HG02759 (cell line): ENCODE data around the gene GMPR2.

Experiments used
- ATAC-seq: cut with Tn5 transposase; IDR thresholded peaks from one replicate; pipeline ENCODE4 v1.9.1; 2021; ENCODE audit warnings: mild to moderate bottlenecking, moderate library complexity; ENCODE audit not compliant: unreplicated experiment

The GMPR2 gene

DNA sequence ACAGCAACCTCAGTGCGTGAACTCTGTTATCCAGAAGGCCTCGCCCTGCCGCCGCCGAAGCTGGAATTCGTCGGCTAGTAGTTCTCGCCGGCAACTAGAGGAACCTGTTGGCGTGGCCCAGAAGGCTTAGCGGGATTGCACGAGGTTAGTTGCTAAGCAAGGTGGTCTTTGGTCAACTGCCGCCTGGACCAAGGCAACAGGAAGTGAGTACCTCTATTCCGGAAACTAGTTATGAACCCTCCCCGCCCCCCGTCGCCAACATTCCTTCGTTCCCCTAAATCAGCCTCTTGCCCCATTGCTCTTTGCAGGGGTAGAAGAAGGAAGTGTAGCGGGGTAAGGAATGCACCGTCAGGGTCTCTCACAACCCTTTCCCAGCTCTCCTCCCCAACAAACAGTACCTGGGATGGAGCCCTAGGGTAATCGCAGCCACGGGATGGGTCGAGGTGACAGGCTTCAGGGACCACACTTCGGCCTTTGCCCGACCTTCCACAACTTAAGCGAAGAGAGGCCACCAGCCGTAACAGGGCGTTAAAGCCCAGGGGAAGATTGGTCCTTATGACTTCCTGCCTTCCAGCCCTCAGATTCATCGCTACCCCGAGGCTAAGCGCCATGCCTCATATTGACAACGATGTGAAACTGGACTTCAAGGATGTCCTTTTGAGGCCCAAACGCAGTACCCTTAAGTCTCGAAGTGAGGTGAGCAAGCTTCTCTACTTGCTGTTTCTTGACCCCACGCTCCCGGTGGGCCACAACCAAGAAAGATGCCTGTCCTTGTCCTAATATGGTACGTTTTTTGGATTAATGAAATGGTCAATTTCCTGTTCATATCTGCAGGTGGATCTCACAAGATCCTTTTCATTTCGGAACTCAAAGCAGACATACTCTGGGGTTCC lies at the start of gene GMPR2:
Gene GMPR2 (plus strand): TSS at position 285 of the 893 bp plus-strand sequence. CDS start 325 bp downstream, at position 610.
- ATAC-seq = peak; percentile 64

DNA sequence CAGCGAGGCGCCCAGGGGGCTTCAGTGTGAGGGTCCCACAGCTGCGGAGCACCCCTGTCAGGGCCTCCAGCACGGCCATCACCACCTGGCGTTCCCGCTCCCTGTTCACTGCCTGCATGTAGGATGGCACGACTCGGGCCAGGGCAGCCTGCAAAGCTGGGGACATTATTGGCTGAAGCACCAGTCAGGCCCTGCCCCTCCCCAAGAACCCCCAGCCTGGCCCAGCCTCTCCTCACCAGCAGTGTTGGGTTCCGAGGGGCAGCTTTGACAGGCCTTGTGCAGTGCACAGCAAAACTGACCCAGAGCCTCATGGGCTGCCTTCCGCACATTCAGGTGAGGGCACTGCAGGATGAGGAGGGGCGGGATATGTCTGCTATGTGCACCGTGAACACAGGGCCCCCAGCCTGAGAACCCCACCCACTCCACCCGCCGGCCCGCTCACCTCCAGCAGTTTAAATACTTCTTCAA lies 49.7 kb upstream of the GMPR2 start:
- ATAC-seq = no peak

DNA sequence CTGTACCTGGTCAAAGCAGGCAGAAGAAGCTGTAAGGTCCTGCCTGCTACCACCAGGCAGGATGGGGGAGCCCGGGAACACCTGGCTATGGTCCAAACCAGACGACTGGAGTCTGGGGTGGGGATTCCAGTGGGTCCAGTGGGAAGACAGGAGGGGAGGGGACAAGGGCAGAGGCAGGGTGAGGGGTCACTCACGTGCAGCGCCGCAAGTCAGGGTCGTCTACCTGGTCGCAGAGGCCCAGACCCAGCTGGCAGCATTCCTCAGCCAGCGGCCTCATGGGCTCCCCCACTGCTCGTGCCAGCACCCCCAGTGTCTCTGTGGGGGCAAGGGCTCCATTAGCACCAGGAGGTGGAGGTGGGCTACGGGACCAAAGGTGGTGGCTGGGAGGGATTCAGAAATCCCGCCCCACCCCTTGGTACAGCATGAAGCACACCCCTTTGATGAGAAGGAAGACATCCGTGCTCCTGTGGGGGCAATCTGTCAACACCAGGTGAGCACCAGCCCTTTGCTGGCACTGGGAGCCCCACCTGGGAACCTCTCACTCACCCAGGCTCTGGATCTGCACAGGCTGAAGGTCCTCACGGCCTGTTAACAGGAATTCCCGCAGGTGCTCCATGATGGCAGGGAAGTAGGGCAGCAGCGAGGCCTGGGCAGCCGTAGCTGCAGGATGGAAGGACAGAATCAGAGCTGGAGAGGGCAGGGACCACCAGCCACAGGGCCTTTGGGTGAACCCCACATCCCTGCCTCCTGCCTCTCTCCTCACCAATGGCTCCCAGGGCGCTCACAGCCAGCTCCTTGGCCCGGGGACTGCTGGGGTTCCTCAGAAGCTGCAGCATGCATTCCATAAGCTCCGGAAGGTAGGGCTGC lies 48.4 kb upstream of the GMPR2 start:
- no peak for ATAC-seq

DNA sequence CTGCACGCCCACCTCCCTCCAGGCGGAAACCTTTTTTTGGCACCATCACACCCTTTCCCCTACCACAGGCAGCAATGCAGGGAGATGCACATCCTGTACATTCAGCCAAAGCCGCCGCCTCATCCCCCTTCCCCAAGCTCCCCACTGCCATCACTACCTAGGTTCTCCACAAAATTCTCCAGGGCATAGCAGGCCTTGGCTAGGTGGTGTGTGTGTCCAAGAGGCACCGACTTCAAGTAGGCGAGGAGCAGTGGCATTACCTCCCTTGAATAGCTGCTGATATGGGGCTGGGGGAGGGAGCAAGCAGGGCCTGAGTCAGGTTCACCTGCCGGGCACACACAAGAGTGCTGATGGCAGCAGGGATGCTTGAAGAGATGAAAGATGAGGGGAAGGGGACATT lies 47.7 kb upstream of the GMPR2 start:
- no peak for ATAC-seq

DNA sequence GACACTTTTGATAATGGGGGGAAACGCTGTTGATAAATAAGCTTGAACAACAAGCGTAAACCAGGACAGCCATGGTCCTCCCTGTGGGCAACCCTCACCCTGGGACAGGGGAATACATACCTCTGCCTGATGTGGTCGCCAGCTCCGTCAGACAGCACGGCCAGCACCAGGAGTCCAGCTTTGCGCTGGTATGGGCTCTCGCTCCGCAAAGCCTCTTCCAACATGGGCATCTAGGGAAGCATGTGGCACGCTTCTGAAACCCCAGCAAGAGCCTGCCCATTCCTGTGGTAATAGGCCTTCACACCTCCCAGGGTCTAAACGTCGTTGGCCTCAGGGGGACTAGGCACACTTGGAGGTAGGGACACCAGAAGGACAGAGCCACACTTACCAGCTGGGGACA lies 47.0 kb upstream of the GMPR2 start:
- ATAC-seq = no peak

DNA sequence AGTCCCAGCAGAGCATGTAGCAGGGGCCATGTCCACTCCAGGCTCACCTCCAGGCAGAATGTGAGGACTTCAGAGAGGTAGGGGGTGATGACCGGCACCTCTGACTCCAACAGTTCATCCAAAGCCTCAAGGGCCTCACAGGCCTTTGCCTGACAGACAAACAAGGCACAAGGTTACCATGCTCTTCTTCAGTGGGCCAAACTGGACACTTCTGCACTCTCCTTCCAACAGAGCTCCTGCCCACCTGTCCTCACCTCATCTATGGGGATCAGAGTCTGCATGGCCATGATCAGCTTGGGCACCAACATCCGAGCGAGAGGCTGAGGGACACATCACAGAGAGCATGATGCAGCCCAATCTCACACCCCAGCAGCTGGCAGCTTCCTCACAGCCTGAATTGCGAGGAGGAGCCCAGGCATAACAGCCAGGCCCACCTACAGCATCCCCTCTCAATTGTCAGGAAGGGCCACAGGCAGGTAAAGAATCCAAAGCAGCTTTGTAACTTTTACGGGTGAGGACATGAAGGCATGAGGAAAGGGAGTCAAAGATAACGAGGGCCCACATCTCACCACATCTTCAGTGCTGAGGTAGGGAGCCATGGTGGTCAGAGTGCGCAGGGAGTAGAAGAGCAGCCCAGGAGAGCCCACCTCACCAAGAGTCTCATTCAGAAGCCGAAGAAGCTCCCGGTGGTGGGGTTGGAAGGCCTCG lies 45.7 kb upstream of the GMPR2 start:
- ATAC-seq = no peak

DNA sequence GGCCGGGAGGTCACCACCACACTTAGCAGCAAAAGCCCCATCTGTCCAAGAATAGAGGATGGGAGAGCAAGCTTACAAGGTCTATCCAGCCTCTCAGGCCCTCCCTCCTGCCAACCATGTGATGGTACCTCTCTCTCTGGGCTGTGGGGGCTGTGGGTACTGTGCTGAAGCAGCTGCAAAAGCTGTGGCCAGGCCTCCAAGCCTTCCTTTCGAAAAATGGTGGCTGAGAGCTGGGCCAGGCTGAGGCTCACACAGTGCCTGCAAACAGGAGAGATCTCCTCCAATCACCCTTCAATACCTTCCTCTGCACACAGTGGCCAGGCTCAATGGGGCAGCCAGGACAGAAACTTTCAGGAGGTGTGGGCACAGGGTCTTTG lies 45.2 kb upstream of the GMPR2 start:
- no peak for ATAC-seq

DNA sequence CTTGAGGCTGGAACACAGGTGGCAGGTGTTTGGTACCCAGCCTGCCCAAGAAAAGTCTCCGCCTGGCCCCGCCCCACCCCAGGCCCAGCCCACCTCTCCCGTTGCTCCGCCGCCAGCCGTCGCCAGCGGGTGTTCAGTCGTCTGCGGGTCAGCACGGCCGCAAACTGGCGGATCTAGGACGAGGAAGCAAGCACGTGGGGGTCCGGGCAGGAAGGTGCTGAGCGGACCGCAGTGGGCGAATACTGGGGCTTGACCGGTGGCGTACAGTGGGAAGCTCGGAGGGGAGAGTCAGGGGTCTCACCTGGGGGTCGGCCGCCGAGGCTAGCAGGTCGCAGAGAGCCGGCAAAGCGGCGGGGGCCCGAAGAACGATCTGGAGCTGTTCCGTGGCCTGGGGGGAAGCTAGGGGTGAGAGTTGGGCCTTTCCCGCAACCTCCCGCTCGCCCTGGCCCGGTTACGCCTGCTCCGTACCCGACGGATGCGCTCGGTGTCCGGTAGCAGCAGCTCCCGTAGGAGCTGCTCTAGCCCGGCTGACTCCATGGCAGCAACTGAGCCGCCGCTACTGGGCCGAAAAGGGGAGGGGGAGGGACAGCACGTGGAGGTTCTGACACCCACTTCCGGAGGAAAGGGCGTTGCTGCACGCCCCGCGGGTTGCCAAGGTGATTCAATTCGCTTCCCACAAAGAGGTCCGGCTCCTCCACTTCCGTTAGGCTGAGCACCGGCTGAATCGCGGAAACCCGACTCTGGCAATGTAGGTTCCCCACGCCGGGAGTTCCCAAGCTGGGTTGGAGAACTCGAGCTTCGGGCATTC lies 44.3 kb upstream of the GMPR2 start, which contains the start of gene IPO4:
Gene IPO4 (minus strand): TSS at position 566 of the 808 bp plus-strand sequence. CDS start 29 bp downstream, at position 537.
- peak; percentile 93 for ATAC-seq

DNA sequence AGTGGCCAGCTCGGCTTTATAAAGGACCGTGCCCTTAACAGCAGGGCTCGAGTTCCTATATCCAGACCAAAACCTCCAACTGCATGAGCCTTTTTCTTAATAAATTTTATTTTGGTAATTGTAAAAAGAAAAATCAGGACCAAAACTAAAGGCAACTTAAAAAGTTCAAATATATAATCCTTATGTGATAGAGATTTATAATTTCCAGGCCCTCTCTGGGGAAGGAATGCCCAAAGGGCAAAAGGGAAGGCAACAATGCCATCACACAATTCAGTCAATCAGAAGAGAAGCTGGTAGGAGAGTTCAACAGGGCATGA lies 43.7 kb upstream of the GMPR2 start:
- ATAC-seq = no peak

DNA sequence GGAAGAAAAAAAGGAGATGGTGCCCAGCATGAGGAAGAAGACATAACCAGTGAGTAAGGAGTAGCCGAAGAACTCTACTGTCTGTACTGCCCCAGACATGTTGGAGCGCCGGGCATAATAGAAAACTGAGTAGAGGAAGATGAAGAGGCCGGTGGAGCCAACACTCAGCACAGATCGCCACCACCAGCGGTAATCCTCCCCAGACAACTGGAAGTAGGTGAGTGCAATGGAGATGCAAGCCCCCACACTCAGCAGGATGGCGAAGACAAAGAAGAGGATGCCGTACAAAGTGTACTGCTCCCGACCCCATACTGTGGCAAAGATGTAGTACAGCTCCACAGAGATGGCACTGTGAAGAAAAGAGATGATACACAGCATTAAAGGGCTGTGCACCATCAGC lies 43.3 kb upstream of the GMPR2 start:
- no peak for ATAC-seq

DNA sequence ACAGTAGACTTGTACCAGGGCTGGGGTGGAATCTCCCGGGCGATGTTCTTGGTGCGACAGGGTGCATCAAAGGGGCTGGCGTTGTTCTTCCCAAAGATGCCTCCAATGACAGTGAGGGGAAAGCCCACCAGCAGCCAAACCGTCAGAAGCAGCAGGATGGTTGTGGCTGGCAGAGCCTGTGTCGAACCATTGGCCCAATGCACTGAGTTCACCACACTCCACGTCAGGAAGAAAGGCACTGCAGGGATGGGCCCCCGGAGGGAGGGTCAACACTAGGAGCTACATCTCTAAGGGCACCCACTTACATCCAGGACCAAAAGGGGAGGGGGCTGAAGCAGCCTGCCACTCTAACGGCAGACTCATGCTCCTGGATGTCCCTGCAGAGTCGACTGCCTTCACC lies 42.3 kb upstream of the GMPR2 start:
- no peak for ATAC-seq

DNA sequence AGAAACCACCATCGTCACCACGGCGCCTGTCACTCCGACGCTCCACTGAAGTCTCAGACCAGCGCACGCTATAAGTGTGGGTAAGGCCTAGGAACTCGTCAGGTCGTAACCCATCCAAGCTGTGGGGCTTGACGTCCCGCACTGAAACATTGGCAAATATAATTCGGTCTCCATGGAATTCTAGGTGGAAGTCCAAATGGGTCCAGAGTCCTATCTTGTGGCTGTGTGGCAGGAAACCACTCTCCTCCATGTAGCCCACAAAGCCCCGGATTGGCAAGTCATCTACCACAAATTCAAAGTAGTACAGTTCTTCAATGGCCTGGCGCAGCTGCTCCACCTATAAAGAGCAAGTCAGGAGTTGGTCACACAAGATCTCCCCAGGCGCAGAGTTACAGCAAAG lies 39.8 kb upstream of the GMPR2 start:
- no peak for ATAC-seq

DNA sequence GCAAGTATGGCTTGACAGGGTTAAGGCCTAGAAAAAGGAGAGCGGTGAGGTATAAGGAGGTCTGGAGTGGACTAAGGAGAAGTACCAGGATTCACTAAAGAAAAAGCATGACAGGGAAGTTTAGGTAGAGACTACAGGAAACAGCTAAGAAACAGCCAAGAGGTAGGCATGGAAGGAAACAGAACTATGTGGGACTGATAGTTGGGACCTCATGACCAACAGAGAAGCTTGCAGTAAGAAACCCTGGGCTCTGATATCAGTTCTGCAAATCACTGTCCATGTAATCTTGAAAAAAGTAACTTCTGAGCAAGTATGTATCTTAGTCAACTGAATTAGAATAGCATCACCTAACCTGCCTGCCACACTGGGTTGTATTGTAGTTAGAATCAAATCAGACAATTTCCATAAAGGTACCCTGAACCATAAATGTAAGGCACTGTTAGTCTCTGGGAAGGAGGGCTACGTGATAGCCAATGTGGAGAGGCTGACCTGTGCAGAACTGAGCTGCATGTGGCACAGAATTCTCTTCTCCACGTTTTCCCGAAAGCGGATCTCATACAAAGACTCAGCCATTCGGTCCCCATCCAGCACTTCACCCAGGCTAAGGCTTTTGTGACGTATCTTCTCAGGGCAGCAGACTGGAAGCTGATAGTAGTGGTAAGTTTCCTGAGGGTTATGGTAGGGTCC lies 38.4 kb upstream of the GMPR2 start:
- no peak for ATAC-seq

DNA sequence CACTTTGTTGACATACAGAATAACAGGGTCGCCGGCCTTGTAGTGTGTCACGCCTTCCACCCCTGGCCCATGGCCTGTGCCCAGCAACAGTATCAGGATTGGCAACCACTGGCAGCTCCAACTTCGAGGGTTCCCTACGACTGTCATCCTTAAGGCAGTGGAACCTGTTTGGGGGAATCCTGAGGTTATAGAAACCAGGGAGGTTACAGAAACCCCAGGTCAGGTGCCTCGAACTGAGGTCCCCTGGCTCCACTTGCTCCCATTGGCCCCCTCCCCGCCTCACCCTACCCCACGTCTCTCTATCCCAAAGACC lies 37.9 kb upstream of the GMPR2 start:
- no peak for ATAC-seq

DNA sequence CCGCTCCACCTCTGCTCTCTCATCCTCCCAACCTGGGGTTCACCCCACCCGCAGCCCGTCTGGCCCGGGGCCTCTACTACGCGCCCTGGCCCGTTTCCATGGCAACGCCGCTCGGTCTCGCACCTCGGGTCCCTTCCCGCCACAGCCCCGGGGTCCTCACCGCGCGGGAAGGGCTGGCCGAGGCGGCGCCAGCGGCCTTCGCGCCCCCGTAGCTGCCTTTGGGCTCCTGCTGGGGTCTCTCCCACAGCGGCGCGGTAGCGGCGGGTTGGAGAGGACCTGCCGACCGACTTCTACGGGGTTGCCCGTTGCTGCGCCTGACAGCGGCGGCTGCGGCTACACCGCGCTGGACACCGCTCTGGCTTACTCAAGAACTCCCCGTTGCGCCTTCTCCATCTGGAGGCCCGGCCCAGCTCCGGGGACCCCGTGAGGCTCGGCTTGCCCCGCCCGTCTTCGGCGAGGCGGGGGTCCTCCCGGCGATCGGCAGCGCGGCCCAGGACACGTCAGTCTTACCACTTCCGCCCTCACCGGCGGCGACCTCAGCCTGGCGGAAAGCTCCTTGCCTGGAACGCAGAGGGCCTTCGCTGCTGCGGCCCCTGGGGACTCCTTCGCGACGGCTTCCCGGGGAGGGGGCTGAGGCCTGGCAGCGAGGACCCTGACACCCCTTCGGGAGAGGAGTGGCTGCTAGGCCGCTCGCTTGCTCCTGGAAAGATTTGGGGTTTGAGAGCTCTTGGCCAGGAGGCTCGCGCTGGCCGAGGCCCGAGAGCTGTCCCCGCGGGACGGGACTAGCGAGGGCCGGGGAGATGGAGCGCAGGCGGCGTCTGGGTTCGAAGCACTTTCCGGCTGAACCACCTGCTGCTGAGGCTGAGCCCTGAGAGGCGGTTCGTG lies 37.3 kb upstream of the GMPR2 start, which contains the start of gene TM9SF1:
Gene TM9SF1 (minus strand): TSS at position 256 of the 885 bp plus-strand sequence. CDS start 422 bp downstream, outside the sequence.
- ATAC-seq = peak; percentile 93

DNA sequence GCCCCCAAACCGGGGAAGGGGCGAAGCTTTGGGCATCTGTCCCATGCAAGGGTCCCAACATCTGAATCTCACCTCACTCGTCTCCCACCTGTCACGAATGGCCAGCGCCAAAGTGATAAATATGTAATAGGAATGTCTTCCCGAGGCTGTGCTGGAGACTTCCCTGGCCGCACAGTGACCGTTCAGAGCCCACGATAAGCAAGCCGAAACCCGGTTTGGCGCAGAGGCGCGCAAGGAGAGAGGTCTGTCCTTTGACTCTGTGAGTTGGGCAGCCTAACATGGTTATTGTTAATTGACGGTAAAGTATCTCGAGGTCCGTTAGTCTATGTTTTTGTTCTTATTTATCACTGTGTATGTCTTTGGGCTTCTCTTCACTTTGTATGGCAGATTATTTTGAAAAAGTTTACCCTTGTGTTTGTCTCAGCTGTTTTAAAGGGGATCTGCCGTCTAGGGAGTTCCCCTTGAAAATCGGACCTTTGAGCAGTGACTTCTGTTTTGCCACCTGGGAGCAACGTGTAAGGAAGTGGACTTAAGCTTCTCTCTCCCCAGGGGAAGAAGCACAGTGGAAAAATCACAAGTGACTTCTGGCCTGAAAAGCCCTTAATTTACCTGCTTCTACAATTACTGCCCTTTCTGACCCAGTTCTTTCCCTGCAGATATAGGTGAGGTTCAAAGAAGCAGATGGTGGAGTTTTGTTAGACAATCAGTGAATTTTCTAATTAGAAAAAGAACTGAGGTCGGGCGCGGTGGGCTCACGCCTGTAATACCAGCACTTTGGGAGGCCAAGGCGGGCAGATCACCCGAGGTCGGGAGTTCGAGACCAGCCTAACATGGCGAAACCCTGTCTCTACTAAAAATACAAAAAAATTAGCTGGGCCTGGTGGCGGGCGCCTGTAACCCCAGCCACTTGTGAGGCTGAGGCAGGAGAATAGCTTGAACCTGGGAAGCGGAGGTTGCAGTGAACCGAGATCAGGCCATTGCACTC lies 36.4 kb upstream of the GMPR2 start:
- peak; percentile 21 for ATAC-seq

DNA sequence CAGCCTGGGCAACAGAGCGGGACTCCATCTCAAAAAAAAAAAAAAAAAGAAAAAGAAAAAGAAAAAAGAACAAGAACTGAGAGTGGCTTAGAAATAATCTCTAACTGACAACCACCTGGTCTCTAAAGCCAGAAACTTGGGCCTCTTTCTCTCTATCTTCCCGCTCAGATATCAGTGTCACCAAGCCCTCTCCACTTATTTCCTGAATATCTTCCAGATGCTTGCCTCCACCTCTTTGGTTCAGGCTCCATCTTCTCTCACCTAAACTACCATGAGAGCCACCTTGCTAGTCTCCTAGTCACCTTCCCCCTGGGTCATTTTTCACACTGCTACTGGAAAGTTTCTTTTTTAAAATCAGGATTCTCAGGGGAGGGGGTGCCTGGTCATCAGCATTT lies 35.7 kb upstream of the GMPR2 start:
- ATAC-seq = no peak
